Osteoblast (primary cell): ENCODE results near the gene ALAS1. TPM values are rescaled to one million over a fixed set of nuclear protein-coding genes. Genes with fewer than 3 reads are reported as not detected.

Experiments used
- DNase-seq: peaks from one replicate; pipeline ENCODE4 v3.0.0; 2011; ENCODE audit warnings: low spot score, mixed read lengths; ENCODE audit not compliant: insufficient read length; ENCODE audit errors: missing footprints
- H2AFZ ChIP-seq: 2 replicates; pipeline ENCODE4 v1.6.0; 2011; ENCODE audit warnings: mild to moderate bottlenecking, low read length
- H3K27ac ChIP-seq: 2 replicates; pipeline ENCODE4 v1.5.1; 2011; ENCODE audit warnings: mild to moderate bottlenecking, low read depth, low read length, moderate library complexity
- H3K27me3 ChIP-seq: 2 replicates; pipeline ENCODE4 v1.6.0; 2012; ENCODE audit warnings: mild to moderate bottlenecking, control low read depth, inconsistent platforms, low read length, moderate library complexity; ENCODE audit not compliant: insufficient read depth
- H3K36me3 ChIP-seq: 2 replicates; pipeline ENCODE4 v1.5.1; 2011; ENCODE audit warnings: mild to moderate bottlenecking, low read length, control low read depth, moderate library complexity; ENCODE audit not compliant: insufficient read depth
- H3K4me1 ChIP-seq: 2 replicates; pipeline ENCODE4 v1.5.1; 2011; ENCODE audit warnings: mild to moderate bottlenecking, low read length, control low read depth, moderate library complexity; ENCODE audit not compliant: insufficient read depth
- H3K4me2 ChIP-seq: 2 replicates; pipeline ENCODE4 v1.6.0; 2011; ENCODE audit warnings: mild to moderate bottlenecking, low read length; ENCODE audit not compliant: insufficient read depth
- H3K4me3 ChIP-seq: fragments of 200-600 bp; sonication (generic); 3 replicates; pipeline ENCODE4 v1.5.1; 2012; ENCODE audit warnings: mild to moderate bottlenecking, low read length, inconsistent platforms; ENCODE audit not compliant: insufficient read depth
- H3K79me2 ChIP-seq: 2 replicates; pipeline ENCODE4 v1.6.0; 2012; ENCODE audit warnings: mild to moderate bottlenecking, low read length, control low read depth, inconsistent platforms; ENCODE audit not compliant: insufficient read depth
- H3K9me3 ChIP-seq: 2 replicates; pipeline ENCODE4 v1.5.1; 2011; ENCODE audit warnings: low read depth, low read length, control low read depth
- H4K20me1 ChIP-seq: 2 replicates; pipeline ENCODE4 v1.6.0; 2012; ENCODE audit warnings: mild to moderate bottlenecking, low read length, control low read depth; ENCODE audit not compliant: insufficient read depth
- CTCF ChIP-seq: IDR thresholded peaks from 2 replicates; pipeline ENCODE4 v1.5.1; 2011; ENCODE audit warnings: mild to moderate bottlenecking, low read depth, low read length, moderate library complexity; ENCODE audit errors: extremely low read depth
- total RNA-seq: library from RNA; depleted of rRNA; stranded (reverse); fragments of >200 nt; gene quantifications from 2 replicates; pipeline ENCODE4 v1.2.3, GENCODE V29; 2012

Gene ALAS1
- total RNA-seq, 1 donor: 39.1 TPM

DNA sequence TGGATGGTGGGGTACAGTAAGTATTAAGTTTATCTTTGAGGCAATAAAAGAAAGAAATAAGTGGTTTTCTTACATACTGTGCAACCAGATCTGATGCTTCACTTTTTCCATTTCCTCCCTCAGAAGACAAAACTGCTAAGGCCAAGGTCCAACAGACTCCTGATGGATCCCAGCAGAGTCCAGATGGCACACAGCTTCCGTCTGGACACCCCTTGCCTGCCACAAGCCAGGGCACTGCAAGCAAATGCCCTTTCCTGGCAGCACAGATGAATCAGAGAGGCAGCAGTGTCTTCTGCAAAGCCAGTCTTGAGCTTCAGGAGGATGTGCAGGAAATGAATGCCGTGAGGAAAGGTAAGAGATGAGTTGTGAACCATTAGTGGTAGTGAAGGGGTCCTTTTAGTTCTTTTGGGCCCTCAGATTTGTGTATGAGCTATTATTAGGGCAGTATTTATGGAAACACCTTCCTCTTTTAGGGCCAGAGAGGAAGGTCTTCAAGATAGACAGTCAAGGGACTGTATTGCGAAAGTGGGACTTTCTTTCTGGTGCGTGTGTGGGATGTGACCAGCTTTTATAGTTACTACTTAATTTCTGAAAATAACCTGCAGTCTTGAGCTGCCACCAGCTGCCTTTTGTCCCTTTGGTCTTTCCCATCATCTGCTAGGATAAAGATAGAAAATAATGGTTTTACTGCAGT is 4.6 kb downstream of the ALAS1 start:
- no peak overlapping the region for H3K4me3 ChIP-seq
- H3K27ac ChIP-seq: no peak overlapping the region
- no peak overlapping the region for H3K4me2 ChIP-seq
- peaks cover 12% of the 10 kb centered on the region for H4K20me1 ChIP-seq
- H3K36me3 ChIP-seq: peaks cover 71% of the 10 kb centered on the region
- peaks cover 19% of the 10 kb centered on the region for H3K79me2 ChIP-seq
- TF ChIP-seq CTCF: no peak
- H3K9me3 ChIP-seq: no peaks in the 10 kb centered on the region
- DNase-seq: no peak
- H3K4me1 ChIP-seq: peaks cover 18% of the 10 kb centered on the region
- no peak overlapping the region for H2AFZ ChIP-seq
- no peaks in the 10 kb centered on the region for H3K27me3 ChIP-seq

DNA sequence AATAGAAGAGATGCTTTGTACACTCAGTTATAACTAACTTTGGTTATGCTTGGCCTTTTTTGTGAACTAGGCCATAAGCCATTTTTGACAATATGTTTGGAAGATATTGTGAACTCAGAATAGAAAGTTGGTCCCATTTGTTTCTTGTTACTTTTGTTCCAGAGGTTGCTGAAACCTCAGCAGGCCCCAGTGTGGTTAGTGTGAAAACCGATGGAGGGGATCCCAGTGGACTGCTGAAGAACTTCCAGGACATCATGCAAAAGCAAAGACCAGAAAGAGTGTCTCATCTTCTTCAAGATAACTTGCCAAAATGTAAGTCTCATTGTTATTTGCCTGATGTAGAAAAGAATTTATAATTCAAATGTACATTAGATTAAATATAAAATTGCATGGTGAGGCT is 5.7 kb downstream of the ALAS1 start:
- H4K20me1 ChIP-seq: peaks cover 11% of the 10 kb centered on the region
- peaks cover 11% of the 10 kb centered on the region for H3K79me2 ChIP-seq
- H3K4me2 ChIP-seq: no peak overlapping the region
- no peaks in the 10 kb centered on the region for H3K27me3 ChIP-seq
- H3K9me3 ChIP-seq: no peaks in the 10 kb centered on the region
- no peak for TF ChIP-seq CTCF
- peaks cover 12% of the 10 kb centered on the region for H3K4me1 ChIP-seq
- no peak overlapping the region for H2AFZ ChIP-seq
- no peak overlapping the region for H3K4me3 ChIP-seq
- no peak overlapping the region for H3K27ac ChIP-seq
- DNase-seq: no peak
- H3K36me3 ChIP-seq: peaks cover 83% of the 10 kb centered on the region

DNA sequence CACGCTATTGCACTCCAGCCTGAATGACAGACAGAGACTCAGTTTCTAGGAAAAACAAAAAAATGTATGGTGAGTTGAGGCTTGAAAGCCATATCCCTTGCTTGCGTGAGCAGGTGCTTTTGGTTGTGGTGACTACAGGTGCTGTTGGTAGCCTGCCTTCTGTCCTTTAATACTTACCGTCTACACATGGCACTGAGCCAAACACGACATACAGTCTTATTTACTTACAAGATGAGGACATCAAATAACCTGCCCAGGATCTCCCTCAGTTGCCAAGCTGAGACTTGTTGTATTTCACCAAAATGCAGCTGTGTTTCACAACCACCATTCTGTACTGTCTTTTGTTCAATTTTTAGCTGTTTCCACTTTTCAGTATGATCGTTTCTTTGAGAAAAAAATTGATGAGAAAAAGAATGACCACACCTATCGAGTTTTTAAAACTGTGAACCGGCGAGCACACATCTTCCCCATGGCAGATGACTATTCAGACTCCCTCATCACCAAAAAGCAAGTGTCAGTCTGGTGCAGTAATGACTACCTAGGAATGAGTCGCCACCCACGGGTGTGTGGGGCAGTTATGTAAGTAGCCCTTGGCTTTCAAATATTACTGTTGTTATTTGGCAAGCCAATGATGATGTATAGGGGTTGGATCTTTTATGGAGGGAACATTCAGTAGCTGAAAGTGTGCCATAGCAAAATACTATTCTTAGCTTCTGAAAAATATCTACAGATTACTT is 6.5 kb downstream of the ALAS1 start:
- Histone ChIP-seq H3K9me3 (no peaks in the 10 kb centered on the region), H3K79me2 (peaks cover 3% of the 10 kb centered on the region), H4K20me1 (peaks cover 3% of the 10 kb centered on the region), H3K4me1 (peaks cover 5% of the 10 kb centered on the region), H3K27me3 (no peaks in the 10 kb centered on the region), H3K4me3 (no peak overlapping the region), H2AFZ (no peak overlapping the region), H3K36me3 (peaks cover 89% of the 10 kb centered on the region), H3K4me2 (no peak overlapping the region), H3K27ac (no peak overlapping the region)
- TF ChIP-seq CTCF: no peak
- no peak for DNase-seq

GRCh38 chr3:52205727-52206372 is 7.9 kb downstream of the ALAS1 start:
- Histone ChIP-seq H3K4me1 (peaks cover 4% of the 10 kb centered on the region), H3K9me3 (no peaks in the 10 kb centered on the region), H3K4me2 (no peak overlapping the region), H3K27ac (no peak overlapping the region), H4K20me1 (peaks cover 3% of the 10 kb centered on the region), H2AFZ (no peak overlapping the region), H3K4me3 (no peak overlapping the region), H3K36me3 (peaks cover 93% of the 10 kb centered on the region), H3K27me3 (no peaks in the 10 kb centered on the region), H3K79me2 (no peaks in the 10 kb centered on the region)
- peak; percentile 79 for DNase-seq
- no peak for TF ChIP-seq CTCF
